IMR-90 (cell line): ENCODE measurements around the gene RAI14. TPM values are rescaled to one million over a fixed set of nuclear protein-coding genes. Genes with fewer than 3 reads are reported as not detected.

Experiments
- ATAC-seq: fragments of 200-7000 bp; cut with Tn5 transposase; 2 replicates; pipeline ENCODE4 v1.9.1; 2020; ENCODE audit warnings: low read depth, mild to moderate bottlenecking, moderate library complexity
- BruUV-seq: library from RNA; stranded (reverse); fragments of 400-500 nt; replicated peaks from 2 replicates; lab custom pipeline; 2021; lab: Mats Ljungman, UMichigan
- CTCF ChIA-PET: fragments of 300-600 bp; formaldehyde crosslinking; extraction: SDS; loops from one replicate; lab custom pipeline; 2021; ENCODE audit warnings: antibody characterized with exemption; lab: Yijun Ruan, JAX
- POLR2A ChIA-PET: fragments of 300-600 bp; sonication (Branson Sonifier 250); formaldehyde crosslinking; loops from one replicate; lab custom pipeline; 2022; ENCODE audit warnings: antibody characterized with exemption; ENCODE audit not compliant: unreplicated experiment; lab: Charles Lee
- DNase-seq: peaks from one replicate; pipeline ENCODE4 v3.0.0; 2013
- H2AFZ ChIP-seq: replicated peaks from 2 replicates; pipeline ENCODE3; 2013; ENCODE audit warnings: low read length, mild to moderate bottlenecking; ENCODE audit not compliant: poor library complexity
- H2AK5ac ChIP-seq: 2 replicates; pipeline ENCODE4 v1.6.1; 2013; ENCODE audit warnings: low read depth, low read length, inconsistent platforms
- H2AK9ac ChIP-seq: replicated peaks from 2 replicates; pipeline ENCODE3; 2013; ENCODE audit warnings: mild to moderate bottlenecking, low read depth, low read length, moderate library complexity; ENCODE audit not compliant: poor library complexity
- H2BK120ac ChIP-seq: 2 replicates; pipeline ENCODE4 v1.6.1; 2013; ENCODE audit warnings: low read depth, low read length, inconsistent platforms
- H2BK15ac ChIP-seq: 3 replicates; pipeline ENCODE4 v1.6.1; 2013; ENCODE audit warnings: low read depth, low read length, inconsistent platforms
- H2BK20ac ChIP-seq: 2 replicates; pipeline ENCODE4 v1.6.1; 2013; ENCODE audit warnings: low read depth, mild to moderate bottlenecking, inconsistent platforms, low read length, moderate library complexity
- H2BK5ac ChIP-seq: 2 replicates; pipeline ENCODE4 v1.6.1; 2013; ENCODE audit warnings: mild to moderate bottlenecking, low read depth, low read length, inconsistent platforms; ENCODE audit not compliant: poor library complexity, severe bottlenecking
- H3K14ac ChIP-seq: replicated peaks from 2 replicates; pipeline ENCODE4 v1.6.1; 2013; ENCODE audit warnings: low read depth, low read length, inconsistent platforms
- H3K18ac ChIP-seq: 2 replicates; pipeline ENCODE4 v1.6.1; 2013; ENCODE audit warnings: low read depth, low read length, control low read depth
- H3K23ac ChIP-seq: 2 replicates; pipeline ENCODE4 v1.6.1; 2013; ENCODE audit warnings: low read depth, low read length, inconsistent platforms
- H3K27ac ChIP-seq: 2 replicates; pipeline ENCODE4 v1.5.1; 2013; ENCODE audit warnings: mild to moderate bottlenecking, control low read depth, low read length; ENCODE audit not compliant: insufficient read depth
- H3K27me3 ChIP-seq: 2 replicates; pipeline ENCODE4 v1.6.1; 2013; ENCODE audit warnings: low read length; ENCODE audit not compliant: control insufficient read depth, insufficient read depth
- H3K36me3 ChIP-seq: 2 replicates; pipeline ENCODE4 v1.6.1; 2013; ENCODE audit warnings: low read length, mixed read lengths; ENCODE audit not compliant: control insufficient read depth, insufficient read depth
- H3K4ac ChIP-seq: 2 replicates; pipeline ENCODE4 v1.6.1; 2013; ENCODE audit warnings: low read depth, low read length, inconsistent platforms
- H3K4me1 ChIP-seq: 2 replicates; pipeline ENCODE4 v1.6.1; 2013; ENCODE audit warnings: low read length, mixed read lengths; ENCODE audit not compliant: control insufficient read depth, insufficient read depth
- H3K4me2 ChIP-seq: 2 replicates; pipeline ENCODE4 v1.6.1; 2013; ENCODE audit warnings: low read depth, mild to moderate bottlenecking, control low read depth, low read length, moderate library complexity
- H3K4me3 ChIP-seq: 2 replicates; pipeline ENCODE4 v1.5.1; 2013; ENCODE audit warnings: low read depth, mild to moderate bottlenecking, control low read depth, low read length, moderate library complexity; ENCODE audit not compliant: insufficient read depth
- H3K56ac ChIP-seq: 2 replicates; pipeline ENCODE4 v1.6.1; 2013; ENCODE audit warnings: low read length, inconsistent platforms; ENCODE audit not compliant: insufficient read depth; ENCODE audit errors: extremely low read depth
- H3K79me1 ChIP-seq, 2 experiments: 2 replicates each; pipeline ENCODE4 v1.6.1; 2013; ENCODE audit warnings: low read length in 2 of 2, inconsistent platforms in 1 of 2, low read depth in 1 of 2
- H3K9ac ChIP-seq: 2 replicates; pipeline ENCODE4 v1.6.1; 2013; ENCODE audit warnings: low read depth, low read length, control low read depth
- H3K9me1 ChIP-seq: 2 replicates; pipeline ENCODE4 v1.6.1; 2013; ENCODE audit warnings: low read length, inconsistent platforms; ENCODE audit not compliant: insufficient read depth
- H3K9me3 ChIP-seq: 2 replicates; pipeline ENCODE4 v1.6.1; 2013; ENCODE audit warnings: low read length; ENCODE audit not compliant: control insufficient read depth, insufficient read depth
- H4K20me1 ChIP-seq: 2 replicates; pipeline ENCODE4 v1.6.1; 2013; ENCODE audit warnings: low read length, inconsistent platforms; ENCODE audit not compliant: insufficient read depth
- H4K5ac ChIP-seq: 2 replicates; pipeline ENCODE4 v1.6.1; 2013; ENCODE audit warnings: mild to moderate bottlenecking, low read depth, low read length, control low read depth
- H4K8ac ChIP-seq, 2 experiments: 2 replicates each; pipeline ENCODE4 v1.6.1; 2013; ENCODE audit warnings: low read depth in 2 of 2, low read length in 2 of 2, control low read depth in 1 of 2, inconsistent platforms in 1 of 2
- H4K91ac ChIP-seq: 2 replicates; pipeline ENCODE4 v1.6.1; 2013; ENCODE audit warnings: low read depth, low read length, inconsistent platforms; ENCODE audit not compliant: insufficient read depth
- CEBPB ChIP-seq: IDR thresholded peaks from 2 replicates; pipeline ENCODE4 v1.6.1; 2012; ENCODE audit warnings: low read depth, low read length, improper control_type of control experiment
- CTCF ChIP-seq: conservative IDR thresholded peaks from 2 replicates; pipeline ENCODE4 v1.5.1; 2012; ENCODE audit warnings: mild to moderate bottlenecking, low read depth, low read length, improper control_type of control experiment
- ELK1 ChIP-seq: fragments of 150-350 bp; IDR thresholded peaks from 2 replicates; pipeline ENCODE4 v1.6.1; 2016; ENCODE audit warnings: low read depth, mild to moderate bottlenecking, low read length, moderate library complexity, borderline replicate concordance
- FOS ChIP-seq: fragments of 150-350 bp; IDR thresholded peaks from 2 replicates; pipeline ENCODE4 v1.6.1; 2016; ENCODE audit warnings: low read depth, low read length
- MAFK ChIP-seq: IDR thresholded peaks from 2 replicates; pipeline ENCODE4 v1.6.1; 2012; ENCODE audit warnings: low read depth, low read length, improper control_type of control experiment
- MAZ ChIP-seq: IDR thresholded peaks from 2 replicates; pipeline ENCODE4 v1.6.1; 2012; ENCODE audit warnings: low read depth, mild to moderate bottlenecking, low read length, improper control_type of control experiment, moderate library complexity, borderline replicate concordance
- MXI1 ChIP-seq: IDR thresholded peaks from 2 replicates; pipeline ENCODE4 v1.6.1; 2012; ENCODE audit warnings: low read depth, mild to moderate bottlenecking, low read length, moderate library complexity, borderline replicate concordance
- NFE2L2 ChIP-seq: fragments of 150-350 bp; IDR thresholded peaks from 2 replicates; pipeline ENCODE4 v1.6.1; 2016; ENCODE audit warnings: low read depth, mild to moderate bottlenecking, low read length
- POLR2A ChIP-seq: IDR thresholded peaks from 2 replicates; pipeline ENCODE4 v1.6.1; 2012; ENCODE audit warnings: mild to moderate bottlenecking, low read depth, low read length
- RAD21 ChIP-seq: IDR thresholded peaks from 2 replicates; pipeline ENCODE4 v1.6.1; 2012; ENCODE audit warnings: low read length, improper control_type of control experiment
- RCOR1 ChIP-seq: IDR thresholded peaks from 2 replicates; pipeline ENCODE4 v1.6.1; 2012; ENCODE audit warnings: mild to moderate bottlenecking, low read length, improper control_type of control experiment; ENCODE audit not compliant: insufficient replicate concordance
- RFX5 ChIP-seq: IDR thresholded peaks from 2 replicates; pipeline ENCODE4 v1.8.0; 2012; ENCODE audit warnings: low read depth, mild to moderate bottlenecking, low read length, moderate library complexity
- SMC3 ChIP-seq: fragments of 150-350 bp; IDR thresholded peaks from 2 replicates; pipeline ENCODE4 v1.6.1; 2016; ENCODE audit warnings: low read depth, mild to moderate bottlenecking, antibody characterized with exemption, low read length, moderate library complexity
- USF2 ChIP-seq: fragments of 150-350 bp; IDR thresholded peaks from 2 replicates; pipeline ENCODE4 v1.6.1; 2017; ENCODE audit warnings: mild to moderate bottlenecking, antibody characterized with exemption, low read length, low read depth
- WGBS, 2 experiments: methylation state at CpG; one replicate each; pipeline versions ENCODE4 v1.1.5 to v1.1.7; 2013; ENCODE audit warnings: missing lambda C conversion rate in 2 of 2; ENCODE audit not compliant: insufficient read length in 1 of 2; ENCODE audit errors: extremely low coverage in 2 of 2; 5-methylcytosine and 5-hydroxymethylcytosine counted together
- dilution Hi-C: fragments of 300-500 bp; cut with HindIII; formaldehyde crosslinking; loops from one replicate; pipeline ENCODE4 v1.14.3; 2018; ENCODE audit warnings: low sequenced_read_pairs; ENCODE audit not compliant: unreplicated experiment
- in situ Hi-C: fragments of 300-500 bp; cut with MboI; formaldehyde crosslinking; loops from 3 replicates; pipeline ENCODE4 v1.14.3; 2019; ENCODE audit warnings: low sequenced_read_pairs, inconsistent platforms, mixed read lengths
- intact Hi-C: fragments of 100-400 bp; cut with micrococcal nuclease; formaldehyde crosslinking; loops from 2 replicates; pipeline ENCODE4 v1.10.0; 2022
- polyA plus RNA-seq, 3 experiments: library from polyadenylated mRNA; depleted of rRNA; stranded (reverse); fragments of >200 nt; gene quantifications; 2 replicates each; pipeline ENCODE4 v1.2.3, GENCODE V29; 2012; ENCODE audit warnings: low replicate concordance in 1 of 3
- total RNA-seq: library from RNA; depleted of rRNA; stranded (reverse); fragments of >200 nt; gene quantifications from 2 replicates; pipeline ENCODE4 v1.2.3, GENCODE V29; 2012

RAI14 gene
- total and polyA plus RNA-seq, 2 of the 4 experiments (the other 2 are of a cell fraction) = 221 to 267 TPM

DNA sequence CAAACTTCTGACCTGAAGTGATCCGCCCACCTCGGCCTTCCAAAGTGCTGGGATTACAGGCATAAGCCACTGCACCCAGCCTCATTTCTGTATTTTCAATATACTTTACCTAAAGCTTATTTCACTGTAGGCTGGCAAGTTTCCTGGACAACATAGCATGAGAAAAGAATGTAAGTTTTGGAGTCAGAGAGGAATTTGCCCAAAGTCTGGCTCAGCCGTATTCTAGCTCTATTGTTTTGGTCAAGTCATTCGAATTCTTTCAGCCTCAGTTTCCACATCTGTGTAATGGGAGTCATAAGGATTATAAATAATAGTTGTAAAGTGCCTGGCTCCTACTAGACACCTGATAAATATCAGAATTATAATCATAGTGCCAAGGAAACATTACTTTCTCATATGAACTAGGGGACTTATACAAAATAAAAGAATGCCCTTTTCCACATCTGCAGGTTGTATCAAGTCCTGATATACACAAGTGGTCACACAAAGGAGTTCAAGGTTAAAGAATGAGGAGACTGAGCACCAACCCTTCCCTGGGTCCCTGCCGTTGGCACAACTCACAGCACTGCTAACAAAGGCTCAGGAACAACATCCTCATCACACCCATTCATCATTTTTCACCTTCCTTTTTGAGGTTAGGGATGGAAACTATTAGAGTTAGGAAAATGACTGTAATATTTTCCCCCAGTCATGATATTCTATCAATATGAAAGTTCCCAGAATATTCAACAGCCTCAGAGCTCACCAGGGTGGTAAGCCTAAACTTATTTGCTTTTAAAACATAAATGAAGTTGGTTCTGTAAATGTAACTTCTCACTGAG, 34.6 kb upstream of the RAI14 start:
- BruUV-seq = no TSS peak
- Histone ChIP-seq H2AK5ac (peak overlapping the region; percentile 92), H3K4ac (peak overlapping the region; percentile 85), H2AFZ (peak overlapping the region; percentile 60), H3K14ac (peak overlapping the region; percentile 90), H3K27ac (peak overlapping the region; percentile 54; the same call in 1 of the 2 replicates), H3K18ac (peak overlapping the region; percentile 80), H4K8ac (peak overlapping the region; percentile 60 to 86), H3K9me3 (no peaks in the 10 kb centered on the region), H3K23ac (peak overlapping the region; percentile 88), H2BK120ac (peak overlapping the region; percentile 95), H3K4me1 (peaks cover 7% of the 10 kb centered on the region), H2AK9ac (no peak overlapping the region), H3K36me3 (no peaks in the 10 kb centered on the region), H3K4me2 (peak overlapping the region; percentile 49), H3K9me1 (peaks cover 11% of the 10 kb centered on the region), H3K56ac (peak overlapping the region; percentile 53), H3K79me1 (peaks cover 6 to 14% of the 10 kb centered on the region in 2 experiments; a peak in 3 of 4 replicates), H2BK15ac (peak overlapping the region; percentile 99; the same call in 2 of the 3 replicates), H4K20me1 (no peaks in the 10 kb centered on the region), H3K4me3 (no peak overlapping the region), H3K27me3 (no peaks in the 10 kb centered on the region), H4K91ac (peak overlapping the region; percentile 90), H2BK20ac (peak overlapping the region; percentile 87), H2BK5ac (peak overlapping the region; percentile 86), H4K5ac (peak overlapping the region; percentile 61), H3K9ac (peak overlapping the region; percentile 65; the same call in 1 of the 2 replicates)
- ATAC-seq (peak; percentile 9; the same call in 1 of the 2 replicates), DNase-seq (peak; percentile 61)
- in situ Hi-C loops (no loop called here), intact Hi-C loops (no loop called here), dilution Hi-C loops (no loop called here)
- ChIA-PET POLR2A (no interaction called here), CTCF (interaction anchor here (0.6 kb wide), 1 partner anchor 196 kb away, joined by 3 read pairs; no protein-coding TSS in a partner anchor)
- WGBS, 2 experiments = no CpG with 5 or more reads among the region's 5 CpGs
- TF ChIP-seq CTCF (no peak), RAD21 (no peak), ELK1 (no peak), RFX5 (no peak), CEBPB (no peak), RCOR1 (no peak), MAFK (no peak), NFE2L2 (no peak), SMC3 (no peak), POLR2A (no peak), USF2 (no peak), FOS (no peak), MAZ (no peak), MXI1 (no peak)
